OCI-LY3 (cell line): ENCODE data around the gene TNS1.

Experiments
- H2AFZ ChIP-seq: fragments of 200-600, 300-600 bp; shearing (Covaris generic); 2 replicates; pipeline ENCODE4 v1.6.0; 2014; ENCODE audit warnings: antibody characterized with exemption, low read depth, low read length
- H3K27ac ChIP-seq: fragments of 200-600, 300-600 bp; sonication (generic); 2 replicates; pipeline ENCODE4 v1.5.1; 2014; ENCODE audit warnings: mild to moderate bottlenecking, low read length, moderate library complexity, mixed read lengths
- H3K27me3 ChIP-seq: fragments of 200-600, 300-600 bp; sonication (generic); 2 replicates; pipeline ENCODE4 v1.6.1; 2014; ENCODE audit warnings: low read depth, low read length, mixed read lengths
- H3K36me3 ChIP-seq: fragments of 200-600, 300-600 bp; sonication (generic); replicated peaks from 2 replicates; pipeline ENCODE3; 2014; ENCODE audit warnings: low read depth, low read length, mixed read lengths
- H3K4me1 ChIP-seq: fragments of 300-600, 200-600 bp; sonication (generic); 2 replicates; pipeline ENCODE4 v1.6.1; 2014; ENCODE audit warnings: low read length, mixed read lengths
- H3K4me2 ChIP-seq: fragments of 200-600, 300-600 bp; sonication (generic); 2 replicates; pipeline ENCODE4 v1.6.1; 2014; ENCODE audit warnings: low read length, mixed read lengths
- H3K4me3 ChIP-seq: fragments of 300-600, 200-600 bp; sonication (generic); 2 replicates; pipeline ENCODE4 v1.5.1; 2014; ENCODE audit warnings: antibody characterized with exemption, mild to moderate bottlenecking, low read length, moderate library complexity
- H3K79me2 ChIP-seq: fragments of 300-600, 200-600 bp; shearing (Covaris generic); 2 replicates; pipeline ENCODE4 v1.6.1; 2014; ENCODE audit warnings: mild to moderate bottlenecking, low read length, mixed read lengths
- H3K9ac ChIP-seq: fragments of 300-600, 200-600 bp; shearing (Covaris generic); 2 replicates; pipeline ENCODE4 v1.6.0; 2014; ENCODE audit warnings: mild to moderate bottlenecking, low read length, moderate library complexity
- H3K9me3 ChIP-seq: fragments of 200-600, 300-600 bp; shearing (Covaris generic); 2 replicates; pipeline ENCODE4 v1.6.1; 2014; ENCODE audit warnings: low read length, mixed read lengths; ENCODE audit not compliant: insufficient read depth
- H4K20me1 ChIP-seq: fragments of 200-600, 300-600 bp; sonication (generic); 2 replicates; pipeline ENCODE4 v1.6.1; 2016; ENCODE audit warnings: low read length, mixed read lengths; ENCODE audit not compliant: insufficient read depth
- EZH2phosphoT487 ChIP-seq: fragments of 200-600 bp; shearing (Covaris generic); IDR thresholded peaks from 2 replicates; pipeline ENCODE4 v1.6.1; 2018; ENCODE audit warnings: antibody characterized with exemption, mixed run types, low read depth
- TF ChIP-seq, protein P1 (sequence below): fragments of 200-600, 300-600 bp; sonication (generic); IDR thresholded peaks from 2 replicates; pipeline ENCODE4 v1.5.1; 2014; ENCODE audit warnings: antibody characterized with exemption, low read length, low read depth

TNS1 gene

GRCh38 chr2:218008060-218009040 is 5.6 kb upstream of the TNS1 start:
- H2AFZ ChIP-seq = no peak overlapping the region
- H3K27ac ChIP-seq = no peak overlapping the region
- no peaks in the 10 kb centered on the region for H3K36me3 ChIP-seq
- H3K4me3 ChIP-seq = no peak overlapping the region
- H3K4me1 ChIP-seq = no peaks in the 10 kb centered on the region
- no peak for TF ChIP-seq EZH2phosphoT487
- TF ChIP-seq, protein P1, sequence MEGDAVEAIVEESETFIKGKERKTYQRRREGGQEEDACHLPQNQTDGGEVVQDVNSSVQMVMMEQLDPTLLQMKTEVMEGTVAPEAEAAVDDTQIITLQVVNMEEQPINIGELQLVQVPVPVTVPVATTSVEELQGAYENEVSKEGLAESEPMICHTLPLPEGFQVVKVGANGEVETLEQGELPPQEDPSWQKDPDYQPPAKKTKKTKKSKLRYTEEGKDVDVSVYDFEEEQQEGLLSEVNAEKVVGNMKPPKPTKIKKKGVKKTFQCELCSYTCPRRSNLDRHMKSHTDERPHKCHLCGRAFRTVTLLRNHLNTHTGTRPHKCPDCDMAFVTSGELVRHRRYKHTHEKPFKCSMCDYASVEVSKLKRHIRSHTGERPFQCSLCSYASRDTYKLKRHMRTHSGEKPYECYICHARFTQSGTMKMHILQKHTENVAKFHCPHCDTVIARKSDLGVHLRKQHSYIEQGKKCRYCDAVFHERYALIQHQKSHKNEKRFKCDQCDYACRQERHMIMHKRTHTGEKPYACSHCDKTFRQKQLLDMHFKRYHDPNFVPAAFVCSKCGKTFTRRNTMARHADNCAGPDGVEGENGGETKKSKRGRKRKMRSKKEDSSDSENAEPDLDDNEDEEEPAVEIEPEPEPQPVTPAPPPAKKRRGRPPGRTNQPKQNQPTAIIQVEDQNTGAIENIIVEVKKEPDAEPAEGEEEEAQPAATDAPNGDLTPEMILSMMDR = no peak
- no peak overlapping the region for H3K9ac ChIP-seq
- no peaks in the 10 kb centered on the region for H4K20me1 ChIP-seq
- H3K79me2 ChIP-seq = no peaks in the 10 kb centered on the region
- H3K9me3 ChIP-seq = no peaks in the 10 kb centered on the region
- peaks cover 7% of the 10 kb centered on the region for H3K27me3 ChIP-seq
- H3K4me2 ChIP-seq = no peak overlapping the region

GRCh38 chr2:218006741-218007140 is 3.9 kb upstream of the TNS1 start:
- no peak overlapping the region for H3K4me3 ChIP-seq
- H3K79me2 ChIP-seq = no peaks in the 10 kb centered on the region
- no peaks in the 10 kb centered on the region for H3K4me1 ChIP-seq
- peaks cover 7% of the 10 kb centered on the region for H3K27me3 ChIP-seq
- H3K9me3 ChIP-seq = no peaks in the 10 kb centered on the region
- no peaks in the 10 kb centered on the region for H3K36me3 ChIP-seq
- no peaks in the 10 kb centered on the region for H4K20me1 ChIP-seq
- TF ChIP-seq, protein P1 = no peak
- no peak for TF ChIP-seq EZH2phosphoT487
- H3K9ac ChIP-seq = no peak overlapping the region
- H3K27ac ChIP-seq = no peak overlapping the region
- H3K4me2 ChIP-seq = no peak overlapping the region
- H2AFZ ChIP-seq = no peak overlapping the region

GRCh38 chr2:218005486-218005885 is 2.7 kb upstream of the TNS1 start:
- no peaks in the 10 kb centered on the region for H3K27me3 ChIP-seq
- H3K4me2 ChIP-seq = no peak overlapping the region
- no peaks in the 10 kb centered on the region for H3K36me3 ChIP-seq
- no peaks in the 10 kb centered on the region for H4K20me1 ChIP-seq
- H3K9me3 ChIP-seq = no peaks in the 10 kb centered on the region
- no peaks in the 10 kb centered on the region for H3K79me2 ChIP-seq
- TF ChIP-seq, protein P1 = no peak
- TF ChIP-seq EZH2phosphoT487 = no peak
- H3K4me3 ChIP-seq = no peak overlapping the region
- H2AFZ ChIP-seq = no peak overlapping the region
- no peak overlapping the region for H3K27ac ChIP-seq
- no peaks in the 10 kb centered on the region for H3K4me1 ChIP-seq
- no peak overlapping the region for H3K9ac ChIP-seq

- Histone ChIP-seq H3K4me2 (no peak overlapping the region), H3K36me3 (no peaks in the 10 kb centered on the region), H2AFZ (no peak overlapping the region), H3K79me2 (no peaks in the 10 kb centered on the region), H3K27me3 (no peaks in the 10 kb centered on the region), H3K27ac (no peak overlapping the region), H3K9me3 (no peaks in the 10 kb centered on the region), H4K20me1 (no peaks in the 10 kb centered on the region), H3K9ac (no peak overlapping the region), H3K4me3 (no peak overlapping the region), H3K4me1 (no peaks in the 10 kb centered on the region)
- no peak for TF ChIP-seq EZH2phosphoT487
- TF ChIP-seq, protein P1 = no peak
Observed at GRCh38 chr2:218005028-218005427, 2.2 kb upstream of the TNS1 start.
